Parathyroid adenoma (tissue), 2 donors: ENCODE measurements around the gene RADX.

ENCODE experiments used
- H2AFZ ChIP-seq: fragments of 300-600 bp; sonication (generic); one replicate; pipeline ENCODE4 v1.7.0; 2017; ENCODE audit warnings: antibody characterized with exemption, mild to moderate bottlenecking
- H3K27ac ChIP-seq: fragments of 300-600 bp; sonication (generic); one replicate; pipeline ENCODE4 v1.7.0; 2017
- H3K27me3 ChIP-seq: fragments of 300-600 bp; sonication (generic); one replicate; pipeline ENCODE4 v1.7.0; 2017; ENCODE audit warnings: low read length; ENCODE audit not compliant: control insufficient read depth, insufficient read depth
- H3K36me3 ChIP-seq: fragments of 300-600 bp; sonication (generic); one replicate; pipeline ENCODE4 v1.7.0; 2017; ENCODE audit warnings: low read length; ENCODE audit not compliant: control insufficient read depth, insufficient read depth
- H3K4me1 ChIP-seq: fragments of 300-600 bp; sonication (generic); one replicate; pipeline ENCODE4 v1.7.0; 2017; ENCODE audit warnings: control low read depth
- H3K4me2 ChIP-seq: fragments of 300-600 bp; sonication (generic); one replicate; pipeline ENCODE4 v1.7.0; 2017; ENCODE audit warnings: low read length
- H3K4me3 ChIP-seq: fragments of 300-600 bp; sonication (generic); one replicate; pipeline ENCODE4 v1.7.0; 2017; ENCODE audit warnings: low read depth, low read length
- H3K79me2 ChIP-seq: fragments of 300-600 bp; sonication (generic); one replicate; pipeline ENCODE4 v1.7.0; 2017; ENCODE audit warnings: control low read depth
- H3K9ac ChIP-seq: fragments of 300-600 bp; sonication (generic); one replicate; pipeline ENCODE4 v1.7.0; 2017; ENCODE audit warnings: mild to moderate bottlenecking
- H3K9me3 ChIP-seq: fragments of 300-600 bp; sonication (generic); one replicate; pipeline ENCODE4 v1.7.0; 2017; ENCODE audit warnings: low read length; ENCODE audit not compliant: control insufficient read depth
- CTCF ChIP-seq: fragments of 300-600 bp; sonication (generic); IDR thresholded peaks from one replicate; pipeline ENCODE4 v1.7.0; 2017; ENCODE audit warnings: antibody characterized with exemption, mild to moderate bottlenecking
- donor health status: primary hyperparathyroidism.

Gene RADX

DNA sequence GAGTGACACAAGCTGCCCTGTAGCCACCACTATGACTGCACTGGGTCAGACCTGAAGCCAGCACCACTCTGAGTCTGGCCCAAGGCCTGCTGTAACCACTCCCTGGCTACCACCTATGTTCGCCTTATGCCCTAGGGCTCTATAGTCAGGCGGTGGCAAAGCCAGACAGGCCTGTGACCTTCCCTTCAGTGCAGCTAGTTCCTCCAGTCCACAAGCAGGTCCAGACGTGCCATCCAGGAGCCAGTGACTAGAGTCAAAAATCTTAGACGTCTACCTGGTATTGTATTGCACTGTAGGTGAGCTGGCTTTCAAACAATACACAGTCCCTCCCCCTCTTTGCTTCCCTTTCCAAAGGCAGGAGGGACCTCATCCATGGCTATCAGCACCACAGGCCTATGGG is 60.7 kb downstream of the RADX start:
- Histone ChIP-seq H3K9me3 (no peaks in the 10 kb centered on the region), H3K27ac (no peak overlapping the region)

DNA sequence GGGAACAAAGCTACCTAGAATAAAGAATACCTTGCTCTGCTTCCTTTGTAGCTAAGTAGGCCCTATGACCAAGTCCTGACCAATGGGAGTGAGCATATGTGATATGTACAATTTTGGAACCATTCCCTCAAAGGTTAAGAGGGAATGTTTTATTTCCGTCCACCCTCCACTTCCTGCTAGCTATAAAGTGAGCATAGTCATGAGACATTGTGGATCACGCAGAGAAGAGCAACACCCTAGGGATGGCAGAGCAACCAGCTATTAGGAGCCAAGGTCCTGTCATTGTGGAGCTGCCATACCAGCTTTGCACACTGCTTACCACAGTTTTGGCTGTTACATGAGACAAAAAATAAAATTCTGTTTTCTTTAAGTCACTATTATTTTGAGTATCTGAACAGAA is 68.9 kb downstream of the RADX start:
- Histone ChIP-seq H3K9ac (no peak overlapping the region), H3K4me2 (no peak overlapping the region), H3K4me1 (no peaks in the 10 kb centered on the region), H3K79me2 (no peaks in the 10 kb centered on the region), H3K36me3 (no peaks in the 10 kb centered on the region), H3K27me3 (no peaks in the 10 kb centered on the region), H2AFZ (no peak overlapping the region), H3K4me3 (no peak overlapping the region), H3K27ac (no peak overlapping the region), H3K9me3 (no peaks in the 10 kb centered on the region)
- TF ChIP-seq CTCF, result no peak

More for the DNA sequence above, 60.7 kb downstream of the RADX start:
- H3K4me2 ChIP-seq, result no peak overlapping the region
- H3K4me3 ChIP-seq, result no peak overlapping the region
- TF ChIP-seq CTCF, result no peak
- H3K4me1 ChIP-seq, result no peaks in the 10 kb centered on the region
- no peak overlapping the region for H3K9ac ChIP-seq
- no peaks in the 10 kb centered on the region for H3K79me2 ChIP-seq
- H3K36me3 ChIP-seq, result no peaks in the 10 kb centered on the region
- no peaks in the 10 kb centered on the region for H3K27me3 ChIP-seq
- H2AFZ ChIP-seq, result no peak overlapping the region

GRCh38 chrX:106684207-106684606 is 72.4 kb downstream of the RADX start:
- no peaks in the 10 kb centered on the region for H3K36me3 ChIP-seq
- H3K9me3 ChIP-seq, result no peaks in the 10 kb centered on the region
- H3K27me3 ChIP-seq, result no peaks in the 10 kb centered on the region
- no peak overlapping the region for H3K27ac ChIP-seq
- no peak overlapping the region for H3K9ac ChIP-seq
- no peak overlapping the region for H2AFZ ChIP-seq
- H3K4me1 ChIP-seq, result no peaks in the 10 kb centered on the region
- no peaks in the 10 kb centered on the region for H3K79me2 ChIP-seq
- no peak overlapping the region for H3K4me3 ChIP-seq
- TF ChIP-seq CTCF, result no peak
- H3K4me2 ChIP-seq, result no peak overlapping the region

GRCh38 chrX:106692425-106693065 is 80.8 kb downstream of the RADX start:
- no peaks in the 10 kb centered on the region for H3K9me3 ChIP-seq
- H3K27ac ChIP-seq, result no peak overlapping the region
- H3K9ac ChIP-seq, result no peak overlapping the region
- no peak overlapping the region for H2AFZ ChIP-seq
- no peak overlapping the region for H3K4me2 ChIP-seq
- no peaks in the 10 kb centered on the region for H3K27me3 ChIP-seq
- no peak overlapping the region for H3K4me3 ChIP-seq
- no peaks in the 10 kb centered on the region for H3K79me2 ChIP-seq
- no peaks in the 10 kb centered on the region for H3K4me1 ChIP-seq
- TF ChIP-seq CTCF, result no peak
- no peaks in the 10 kb centered on the region for H3K36me3 ChIP-seq

GRCh38 chrX:106696502-106696901 is 84.7 kb downstream of the RADX start:
- Histone ChIP-seq H2AFZ (no peak overlapping the region), H3K27ac (no peak overlapping the region), H3K27me3 (no peaks in the 10 kb centered on the region), H3K36me3 (no peaks in the 10 kb centered on the region), H3K4me2 (no peak overlapping the region), H3K4me1 (no peaks in the 10 kb centered on the region), H3K79me2 (no peaks in the 10 kb centered on the region), H3K9ac (no peak overlapping the region), H3K9me3 (no peaks in the 10 kb centered on the region), H3K4me3 (no peak overlapping the region)
- TF ChIP-seq CTCF, result no peak
